ENCODE measurements around the gene MTA2. TPM values are rescaled to one million over a fixed set of nuclear protein-coding genes. Genes with fewer than 3 reads are reported as not detected.

Gene MTA2
- total and polyA plus RNA-seq, 2 of the 8 experiments (the other 6 are each of a cell fraction or from before 2014, with no cell fraction given) = 25.7 to 114 TPM

DNA sequence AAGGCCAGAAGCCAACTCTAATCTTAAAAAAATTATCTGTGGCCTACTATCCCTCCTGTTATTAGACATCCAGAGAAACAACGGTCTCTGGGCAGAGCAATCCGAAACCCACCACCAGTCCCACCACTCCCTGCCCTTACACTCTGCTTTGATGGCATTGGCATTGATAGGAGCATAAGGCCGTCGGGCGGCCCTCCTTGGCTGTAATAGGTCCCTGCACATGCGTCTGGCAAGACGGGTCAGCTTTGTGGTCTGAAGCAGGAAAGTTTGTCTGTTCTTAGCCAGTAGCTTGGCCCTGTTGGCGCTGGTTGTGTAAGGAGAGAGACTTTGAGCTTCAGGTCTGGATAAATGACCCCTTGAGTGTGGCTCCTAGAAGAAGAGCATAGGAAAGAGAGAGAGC lies 6.5 kb downstream of the MTA2 start (continued):
- TF ChIP-seq GTF2F1 (IDR thresholded peaks at IDR 0.05; ENCODE audit: borderline replicate concordance, low read depth, low read length) = no peak
- no peak for TF ChIP-seq RXRA (IDR thresholded peaks at IDR 0.05; ENCODE audit: insufficient read depth, low read depth, low read length)
- no peak for TF ChIP-seq CBX8 (IDR thresholded peaks at IDR 0.05; ENCODE audit: borderline replicate concordance, low read depth, low read length)

All from H1 (cell line).